Amniotic stem cell (primary cell): Measurements from ENCODE around the gene CTNNA2.
A peak's percentile ranks its signal among the peaks of the same experiment; 100 is the strongest.

Source experiments
- DNase-seq: peaks from one replicate; lab custom pipeline; 2025; lab: John Stamatoyannopoulos, UW

Gene CTNNA2

DNA sequence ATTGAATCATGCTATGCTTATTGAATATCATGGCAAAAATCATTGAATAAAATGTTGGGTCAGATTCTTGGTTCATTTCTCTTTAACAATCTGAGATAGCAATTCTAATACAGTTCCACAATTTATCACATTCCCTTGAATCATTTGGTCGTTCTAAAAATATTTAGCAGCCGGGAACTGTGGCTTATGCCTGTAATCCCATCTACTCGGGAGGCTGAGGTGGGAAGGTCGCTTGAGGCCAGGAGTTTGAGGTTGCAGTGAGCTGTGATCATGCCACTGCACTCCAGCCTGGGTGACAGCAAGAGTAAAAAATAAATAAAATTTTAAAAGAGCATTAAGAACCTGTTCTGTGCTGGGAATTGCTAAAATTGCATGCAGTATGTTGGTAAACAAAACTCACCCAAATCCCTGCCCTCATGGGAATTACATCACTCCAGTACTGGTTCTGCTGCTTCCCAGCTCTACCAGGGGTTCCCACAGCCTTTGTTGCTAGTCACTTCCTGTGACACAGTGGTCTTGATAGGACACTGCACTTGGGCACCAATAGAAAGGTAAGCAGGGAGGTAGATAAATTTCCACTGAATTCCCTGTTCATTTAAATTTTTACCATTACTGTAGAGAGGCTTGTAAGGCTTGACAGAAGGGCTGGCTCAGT, 200.4 kb downstream of the CTNNA2 start:
- no peak for DNase-seq

GRCh38 chr2:79714283-79714682, 201.4 kb downstream of the CTNNA2 start:
- no peak for DNase-seq

DNA sequence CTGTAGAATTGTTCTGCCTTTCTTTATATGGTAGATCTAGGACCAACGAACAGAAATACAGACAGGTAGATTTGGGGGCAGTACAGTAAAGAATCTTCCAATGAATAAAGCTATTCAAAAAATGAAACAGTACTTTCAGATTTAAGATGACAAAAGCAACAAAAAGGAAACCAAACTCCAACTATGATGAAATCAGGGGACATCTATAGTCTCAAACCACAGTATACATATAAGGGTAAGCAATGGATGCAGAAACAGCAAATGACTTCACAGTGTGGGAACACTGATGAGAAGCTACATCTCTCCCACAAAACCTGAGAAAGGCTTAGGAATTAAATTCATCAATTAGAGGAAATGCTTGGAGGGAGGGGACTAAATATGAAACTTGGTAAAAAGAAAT, 202.5 kb downstream of the CTNNA2 start:
- DNase-seq, result no peak

- no peak for DNase-seq
Observed at GRCh38 chr2:79716266-79716665, 203.4 kb downstream of the CTNNA2 start.

DNA sequence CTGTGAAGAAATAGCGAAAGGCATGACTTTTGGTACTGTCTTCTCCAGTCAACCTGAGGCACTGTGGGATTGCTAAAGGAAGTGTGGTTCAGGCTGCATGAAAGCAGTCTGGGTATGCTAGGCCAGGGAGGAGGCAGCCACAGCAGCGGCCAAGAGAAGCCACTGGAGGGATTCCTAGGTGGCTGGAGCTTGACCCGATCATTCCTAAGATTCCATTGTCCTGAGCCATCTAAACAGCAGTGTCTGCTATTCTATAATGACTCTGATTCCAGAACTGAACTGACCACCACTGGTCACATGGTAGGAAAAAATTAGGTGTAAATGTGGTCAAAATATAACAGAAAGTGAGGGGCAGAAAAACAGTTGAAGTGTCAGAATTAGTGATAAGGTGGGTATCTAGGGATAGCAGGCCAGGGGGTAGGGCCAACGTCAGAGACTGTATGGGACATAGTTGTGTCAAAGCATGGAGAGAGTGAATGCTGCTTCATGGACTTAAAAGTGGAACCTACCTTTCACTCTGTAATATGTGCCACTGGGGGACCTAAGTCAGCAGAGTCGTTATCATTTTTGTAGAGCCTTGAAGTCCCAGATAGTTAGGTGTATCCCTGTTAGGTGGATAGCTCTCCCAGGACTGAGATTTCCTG, 204.6 kb downstream of the CTNNA2 start:
- DNase-seq, result peak; percentile 15

- no peak for DNase-seq
Observed at GRCh38 chr2:79721061-79721460, 208.2 kb downstream of the CTNNA2 start.

DNA sequence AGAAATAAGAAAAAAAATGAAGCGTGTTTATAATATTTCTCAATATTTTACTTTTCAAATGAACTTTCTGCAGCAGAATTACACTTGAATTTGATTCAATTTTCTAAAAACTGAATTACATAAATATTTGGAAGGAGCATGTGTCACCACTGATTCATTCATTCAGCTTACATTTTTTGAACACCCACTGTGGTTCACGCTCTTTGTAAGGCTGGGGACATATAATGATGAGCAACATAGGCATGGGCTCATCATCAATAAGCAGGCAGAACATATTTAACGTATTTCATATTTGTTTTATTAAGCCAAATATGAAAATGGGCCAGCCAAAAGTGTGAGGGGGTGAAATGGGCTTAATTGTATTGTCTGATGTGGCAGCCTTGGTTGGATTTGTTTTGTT, 209.1 kb downstream of the CTNNA2 start:
- DNase-seq, result no peak

DNA sequence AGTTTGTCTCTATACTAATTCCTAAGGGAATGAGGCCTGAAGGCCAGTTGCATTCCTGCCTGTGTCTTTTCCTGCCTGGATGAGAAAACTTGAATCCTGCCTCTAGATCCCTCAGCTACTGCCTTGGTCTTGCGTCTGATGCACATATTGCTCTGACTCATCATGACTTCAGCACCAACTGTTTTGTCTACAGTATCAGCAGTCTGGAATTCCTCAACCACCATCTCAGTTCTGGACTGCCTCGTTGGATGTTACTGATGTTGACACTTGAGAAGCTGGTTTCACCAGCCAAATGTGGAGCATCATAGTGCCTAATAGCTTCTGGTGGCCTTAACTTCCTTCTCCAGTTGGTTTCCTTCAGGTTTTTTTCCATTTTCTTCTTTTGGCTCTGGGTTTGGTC, 211.0 kb downstream of the CTNNA2 start:
- peak; percentile 76 for DNase-seq

DNA sequence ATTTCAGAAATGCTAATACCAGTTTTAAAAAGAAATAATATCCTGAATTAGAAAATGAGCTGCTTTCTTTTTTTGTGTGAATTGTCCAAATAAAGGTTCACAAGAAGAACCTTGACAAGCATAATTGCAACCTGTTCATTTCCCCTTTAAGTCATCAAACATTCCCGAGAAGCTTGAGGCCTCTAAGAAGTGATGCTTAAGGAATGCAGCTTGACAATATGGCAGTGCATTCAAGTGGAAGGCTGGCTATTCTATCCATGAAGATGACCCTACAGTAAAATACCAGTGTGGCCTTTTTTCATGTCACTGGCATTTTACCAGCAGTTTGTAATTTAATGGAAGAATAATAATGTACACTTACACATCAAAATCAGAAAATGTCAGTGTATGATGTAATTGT, 216.7 kb downstream of the CTNNA2 start:
- DNase-seq, result no peak

- no peak for DNase-seq
Observed at GRCh38 chr2:79734518-79734917, 221.7 kb downstream of the CTNNA2 start.

DNA sequence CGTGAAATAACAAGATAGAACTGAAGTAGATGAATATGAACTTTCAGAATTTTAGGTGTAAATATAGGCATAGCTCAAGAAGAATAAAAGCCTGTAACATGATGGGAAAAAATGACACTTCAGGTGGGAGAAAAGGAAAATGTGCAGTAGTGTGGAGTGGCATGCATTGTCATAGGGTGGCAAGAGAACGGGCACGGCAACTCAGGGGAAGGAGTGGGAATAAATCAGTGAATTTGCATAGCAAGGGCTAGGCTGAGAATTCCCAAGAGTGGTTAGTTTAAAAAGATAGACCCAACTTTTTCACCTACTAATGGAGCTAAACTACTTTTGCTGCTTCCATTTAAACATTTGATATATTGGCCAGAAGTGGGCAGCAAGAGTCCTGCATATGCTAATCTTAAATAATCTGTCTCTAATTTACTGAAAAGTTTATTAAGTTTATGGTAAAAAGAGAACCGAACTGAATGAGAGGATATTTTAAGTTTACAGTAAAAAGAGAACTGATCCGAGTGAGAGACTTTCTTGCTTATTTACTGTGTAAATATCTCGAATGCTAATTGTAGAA, 228.1 kb downstream of the CTNNA2 start:
- no peak for DNase-seq

- no peak for DNase-seq
Observed at GRCh38 chr2:79750321-79750720, 237.5 kb downstream of the CTNNA2 start.

DNA sequence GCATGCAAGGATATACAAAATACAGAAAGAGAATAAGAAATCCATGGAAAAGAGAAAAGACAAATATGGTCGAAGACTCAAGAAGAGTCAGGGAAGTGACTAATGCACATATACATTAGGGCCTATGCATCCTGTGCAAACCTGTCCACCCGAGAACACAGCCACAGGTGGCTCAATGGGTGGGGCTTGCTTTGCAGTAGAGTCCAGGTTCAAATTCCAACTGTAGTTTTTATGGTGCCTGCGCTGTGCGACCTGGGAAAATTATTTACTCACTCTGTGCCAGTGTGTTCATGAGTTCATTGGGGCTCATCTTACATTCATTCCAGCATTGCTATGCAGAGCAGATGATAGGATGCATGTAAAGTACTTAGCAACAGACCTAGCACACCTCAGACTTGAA, 244.7 kb downstream of the CTNNA2 start:
- DNase-seq, result no peak

DNA sequence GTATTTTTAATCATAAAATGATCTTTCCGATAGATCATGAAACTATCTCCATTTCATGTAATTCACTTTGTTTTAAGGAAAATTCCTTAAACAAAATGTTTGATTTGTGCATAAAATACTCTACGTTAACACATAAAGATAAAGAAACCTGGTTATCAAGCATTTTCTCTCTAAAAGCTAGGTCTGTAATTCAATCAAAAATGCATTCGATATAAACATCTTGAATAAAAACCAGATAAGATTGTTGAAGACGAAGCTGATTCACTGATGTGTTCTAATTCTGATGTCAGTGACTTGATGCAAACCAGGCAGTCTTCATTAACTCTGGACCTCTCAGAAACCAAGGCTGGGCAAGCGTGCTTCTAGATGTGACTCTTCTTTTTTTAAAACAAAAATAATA, 245.2 kb downstream of the CTNNA2 start:
- DNase-seq, result no peak

- DNase-seq, result no peak
Observed at GRCh38 chr2:79758749-79759282, 246.0 kb downstream of the CTNNA2 start.

- no peak for DNase-seq
Observed at GRCh38 chr2:79770926-79771325, 258.1 kb downstream of the CTNNA2 start.

- DNase-seq, result no peak
Observed at GRCh38 chr2:79771493-79771892, 258.6 kb downstream of the CTNNA2 start.

- no peak for DNase-seq
Observed at GRCh38 chr2:79774016-79774415, 261.2 kb downstream of the CTNNA2 start.

DNA sequence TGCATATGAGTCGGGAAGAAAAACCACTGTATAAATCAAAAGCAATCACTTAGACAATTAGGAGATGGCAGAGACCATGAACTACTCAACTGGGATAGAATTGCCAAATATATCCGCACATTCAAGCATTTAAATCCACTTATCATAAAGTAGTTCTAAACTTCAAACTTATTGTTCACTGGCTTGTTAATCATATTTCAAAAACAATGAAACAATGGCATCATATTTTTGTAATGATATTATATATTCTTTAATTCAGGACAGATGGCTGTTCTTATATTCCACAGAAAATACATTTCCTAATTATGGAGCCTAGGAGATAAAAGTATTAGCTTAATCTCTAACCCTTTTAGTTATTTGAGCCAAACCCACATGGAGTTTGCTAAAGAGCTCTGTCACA, 263.6 kb downstream of the CTNNA2 start:
- DNase-seq, result no peak

- DNase-seq, result no peak
Observed at GRCh38 chr2:79780781-79781180, 267.9 kb downstream of the CTNNA2 start.

- DNase-seq, result no peak
Observed at GRCh38 chr2:79782576-79783452, 270.0 kb downstream of the CTNNA2 start.

- DNase-seq, result no peak
Observed at GRCh38 chr2:79788952-79789651, 276.3 kb downstream of the CTNNA2 start.
